Mucosa of descending colon (tissue), 3 donors: Measurements from ENCODE around the gene PANK4. TPM values are rescaled to one million over a fixed set of nuclear protein-coding genes. Genes with fewer than 3 reads are reported as not detected.

Experiments used
- ATAC-seq: fragments of 200-7000 bp; cut with Tn5 transposase; one replicate; pipeline ENCODE4 v1.9.1; 2020; ENCODE audit warnings: mild to moderate bottlenecking, moderate library complexity
- DNase-seq, 3 donors: peaks; one replicate each; pipeline ENCODE4 v3.0.0-alpha.2; 2020
- H3K36me3 ChIP-seq: fragments of 200-600 bp; one replicate; pipeline ENCODE4 v1.8.0; 2021; ENCODE audit warnings: low read depth, mild to moderate bottlenecking
- H3K4me1 ChIP-seq: fragments of 200-600 bp; one replicate; pipeline ENCODE4 v1.8.0; 2021; ENCODE audit warnings: low read depth, mild to moderate bottlenecking
- H3K4me3 ChIP-seq: fragments of 200-600 bp; one replicate; pipeline ENCODE4 v1.8.0; 2021; ENCODE audit warnings: mild to moderate bottlenecking
- H3K9me3 ChIP-seq: fragments of 200-600 bp; one replicate; pipeline ENCODE4 v1.8.0; 2021; ENCODE audit warnings: mild to moderate bottlenecking
- CTCF ChIP-seq: fragments of 200-600 bp; IDR thresholded peaks from one replicate; pipeline ENCODE4 v1.8.0; 2022; ENCODE audit warnings: antibody characterized with exemption, mild to moderate bottlenecking
- intact Hi-C, 2 donors: fragments of 100-400 bp; cut with DNase I in 1 of 2; cut with micrococcal nuclease in 1 of 2; formaldehyde crosslinking; loops; one replicate each; pipeline versions ENCODE4 v1.11.0 to v1.11.1; 2022; cut with DNase I, micrococcal nuclease
- total RNA-seq, 3 donors: library from RNA; stranded (reverse); fragmentation: NEBNext Ultra II Directional in 2 of 3; extraction: Animal tissue kit (Norgen Biotek cat#: 25700) in 2 of 3; gene quantifications; one replicate each; pipeline versions ENCODE4 v1.2.1 to v1.2.4, GENCODE V29; 2021 to 2023
- donor health status: DM: no; HTN: no; CAD: no; lungs with moderate emphysema.
- donor health status: DM: no; HTN: no; CAD: no.
- donor health status: DM: no; HTN: yes; CAD: no.

Gene PANK4
- total RNA-seq, 3 donors from 2014 or later = 28.1 to 51.6 (median 44.7) TPM

DNA sequence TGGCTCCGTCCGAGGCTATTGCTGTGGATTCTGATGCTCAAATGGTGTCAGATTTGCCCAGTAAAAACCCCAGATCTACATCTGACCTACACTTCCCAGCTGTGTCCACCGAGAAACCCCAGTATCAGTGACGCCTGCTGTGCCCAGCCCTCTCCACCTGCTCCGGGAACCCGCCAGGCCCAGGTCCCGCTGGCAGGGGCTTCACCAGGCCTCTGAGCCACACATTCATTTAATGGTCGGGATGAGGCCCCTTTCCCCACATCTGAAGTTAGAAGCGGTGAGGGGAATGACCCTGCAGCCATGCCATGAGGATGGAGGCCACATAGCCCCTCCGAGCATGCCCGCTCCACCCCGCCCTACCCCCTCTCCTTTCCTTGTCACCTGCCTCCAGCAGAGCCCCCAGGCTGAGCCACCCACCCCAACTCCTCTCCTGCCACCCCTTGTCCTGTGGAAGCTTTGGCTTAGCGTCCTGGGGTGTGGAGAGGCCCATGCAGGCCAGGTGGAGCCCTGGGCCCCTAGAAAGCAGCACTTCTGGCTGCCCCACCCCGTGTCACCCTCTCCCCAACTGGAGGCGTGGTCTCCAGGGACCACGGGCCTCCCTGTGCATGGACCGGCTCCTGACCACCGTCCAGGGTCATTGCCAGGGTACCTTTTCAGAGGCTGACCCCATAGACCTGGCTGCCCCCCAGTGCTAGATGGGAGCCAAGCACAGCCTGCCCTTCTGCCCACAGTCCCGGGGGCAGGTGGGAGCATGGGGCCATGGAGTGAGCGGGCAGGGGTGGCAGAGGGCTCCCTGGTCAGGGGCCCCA is 37.8 kb upstream of the PANK4 start:
- TF ChIP-seq CTCF = no peak
- Histone ChIP-seq H3K4me3 (no peak overlapping the region), H3K36me3 (no peaks in the 10 kb centered on the region), H3K4me1 (peaks cover 4% of the 10 kb centered on the region), H3K9me3 (no peaks in the 10 kb centered on the region)
- DNase-seq (peak in 1 of 3 donors; percentile 55), ATAC-seq (no peak)
- intact Hi-C loops = no loop called here

DNA sequence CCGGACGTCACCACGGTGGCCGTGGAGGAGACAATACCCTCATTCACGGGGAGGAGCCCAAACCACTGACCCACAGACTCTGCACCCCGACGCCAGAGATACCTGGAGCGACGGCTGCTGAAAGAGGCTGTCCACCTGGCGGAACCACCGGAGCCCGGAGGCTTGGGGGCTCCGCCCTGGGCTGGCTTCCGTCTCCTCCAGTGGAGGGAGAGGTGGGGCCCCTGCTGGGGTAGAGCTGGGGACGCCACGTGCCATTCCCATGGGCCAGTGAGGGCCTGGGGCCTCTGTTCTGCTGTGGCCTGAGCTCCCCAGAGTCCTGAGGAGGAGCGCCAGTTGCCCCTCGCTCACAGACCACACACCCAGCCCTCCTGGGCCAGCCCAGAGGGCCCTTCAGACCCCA is 36.8 kb upstream of the PANK4 start:
- ATAC-seq (no peak), DNase-seq (no peak)
- intact Hi-C loops = no loop called here
- no peaks in the 10 kb centered on the region for H3K9me3 ChIP-seq
- no peak overlapping the region for H3K4me3 ChIP-seq
- H3K4me1 ChIP-seq = peaks cover 13% of the 10 kb centered on the region
- TF ChIP-seq CTCF = no peak
- H3K36me3 ChIP-seq = peaks cover 5% of the 10 kb centered on the region

- no peak for DNase-seq
- intact Hi-C loops = no loop called here
- Histone ChIP-seq H3K36me3 (peaks cover 5% of the 10 kb centered on the region), H3K4me1 (peaks cover 23% of the 10 kb centered on the region), H3K4me3 (no peak overlapping the region), H3K9me3 (no peaks in the 10 kb centered on the region)
- peak; percentile 42 for TF ChIP-seq CTCF
- no peak for ATAC-seq
Measured at GRCh38 chr1:2561898-2562895, 35.8 kb upstream of the PANK4 start.

DNA sequence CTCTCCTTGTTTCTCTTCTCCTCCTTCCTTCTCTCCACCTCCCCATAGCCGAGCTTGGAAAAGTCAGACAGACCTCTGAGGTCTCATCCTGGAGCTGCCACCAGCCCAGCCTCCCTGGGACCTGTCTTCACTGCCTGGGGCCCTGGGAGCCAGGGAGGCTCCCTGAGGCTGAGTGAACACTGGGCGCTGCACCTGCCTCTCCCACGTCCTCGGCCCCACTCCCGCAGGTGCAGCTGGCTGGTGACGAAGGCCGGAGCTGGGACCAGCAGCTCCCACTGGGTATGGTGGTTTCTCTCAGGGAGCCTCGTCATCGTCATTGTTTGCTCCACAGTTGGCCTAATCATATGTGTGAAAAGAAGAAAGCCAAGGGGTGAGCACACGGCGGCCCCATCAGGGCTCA is 35.0 kb upstream of the PANK4 start:
- Histone ChIP-seq H3K4me3 (no peak overlapping the region), H3K9me3 (no peaks in the 10 kb centered on the region), H3K4me1 (peaks cover 24% of the 10 kb centered on the region), H3K36me3 (peaks cover 5% of the 10 kb centered on the region)
- no peak for TF ChIP-seq CTCF
- intact Hi-C loops = no loop called here
- ATAC-seq (no peak), DNase-seq (no peak)

- no peak for TF ChIP-seq CTCF
- H3K4me1 ChIP-seq = peaks cover 31% of the 10 kb centered on the region
- H3K9me3 ChIP-seq = no peaks in the 10 kb centered on the region
- DNase-seq (peak in 1 of 3 donors; percentile 57), ATAC-seq (no peak)
- no peak overlapping the region for H3K4me3 ChIP-seq
- intact Hi-C loops = no loop called here
- peaks cover 5% of the 10 kb centered on the region for H3K36me3 ChIP-seq
Measured at GRCh38 chr1:2560299-2561073, 34.1 kb upstream of the PANK4 start.
